GM18858 (cell line): ENCODE data around the gene WDR81.
"Not testable (repeated sequence)": the region's sequence is repeated elsewhere in the genome, so short reads cannot be mapped to it uniquely, and the experiment has no call there.

Source experiments
- ATAC-seq: cut with Tn5 transposase; IDR thresholded peaks from one replicate; pipeline ENCODE4 v1.9.1; 2021; ENCODE audit not compliant: unreplicated experiment

WDR81 gene

DNA sequence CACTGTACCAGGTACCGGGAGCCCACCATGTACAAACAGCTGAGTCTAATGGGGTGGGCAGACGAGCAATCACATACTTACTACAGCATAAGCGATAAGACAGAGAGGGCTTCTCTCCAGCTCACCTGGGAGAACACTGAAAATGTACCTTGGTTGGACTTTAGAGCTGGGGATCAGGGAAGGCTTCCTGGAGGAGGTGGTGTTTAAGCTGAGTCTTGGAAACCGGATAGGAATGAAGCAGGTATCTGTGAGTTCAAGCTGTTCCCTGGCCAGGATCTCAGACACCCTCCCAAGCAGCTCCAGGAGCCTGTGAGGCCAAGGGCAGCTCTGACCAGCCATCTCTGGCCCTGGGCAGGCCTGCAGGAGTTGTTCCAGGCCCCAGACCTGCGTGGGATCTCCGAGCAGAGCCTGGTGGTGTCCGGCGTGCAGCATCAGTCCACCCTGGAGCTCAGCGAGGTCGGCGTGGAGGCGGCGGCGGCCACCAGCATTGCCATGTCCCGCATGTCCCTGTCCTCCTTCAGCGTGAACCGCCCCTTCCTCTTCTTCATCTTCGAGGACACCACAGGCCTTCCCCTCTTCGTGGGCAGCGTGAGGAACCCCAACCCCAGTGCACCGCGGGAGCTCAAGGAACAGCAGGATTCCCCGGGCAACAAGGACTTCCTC is 29.4 kb downstream of the WDR81 start:
- no peak for ATAC-seq

DNA sequence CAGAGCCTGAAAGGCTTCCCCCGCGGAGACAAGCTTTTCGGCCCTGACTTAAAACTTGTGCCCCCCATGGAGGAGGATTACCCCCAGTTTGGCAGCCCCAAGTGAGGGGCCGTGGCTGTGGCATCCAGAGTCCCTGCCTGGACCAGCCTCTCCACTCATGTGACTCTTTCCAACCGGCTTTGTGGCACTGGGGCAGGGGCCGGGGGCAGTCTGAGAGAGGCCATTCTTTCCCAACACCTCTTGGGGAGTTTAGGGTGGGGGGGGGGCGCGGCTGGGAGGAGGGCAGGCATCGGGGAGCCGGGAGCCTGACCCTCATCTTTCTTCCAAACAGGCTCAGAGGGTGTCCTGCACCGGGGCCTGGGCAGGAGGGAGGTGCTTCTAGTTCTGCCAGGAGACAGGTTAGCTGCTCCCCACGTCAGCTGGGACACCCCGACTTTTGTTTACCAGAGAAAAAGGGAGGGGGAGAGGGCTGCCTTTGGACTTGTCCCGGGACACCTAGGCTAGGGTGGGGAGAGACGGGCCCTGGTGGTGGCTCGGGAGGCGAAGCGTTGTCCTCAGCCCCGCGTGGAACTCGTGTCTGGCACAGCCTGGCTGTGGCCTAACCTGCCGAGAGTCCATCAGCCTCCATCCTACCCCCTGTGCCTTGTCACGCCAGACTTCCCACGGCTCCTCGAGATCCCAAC is 30.1 kb downstream of the WDR81 start:
- ATAC-seq, result no peak

DNA sequence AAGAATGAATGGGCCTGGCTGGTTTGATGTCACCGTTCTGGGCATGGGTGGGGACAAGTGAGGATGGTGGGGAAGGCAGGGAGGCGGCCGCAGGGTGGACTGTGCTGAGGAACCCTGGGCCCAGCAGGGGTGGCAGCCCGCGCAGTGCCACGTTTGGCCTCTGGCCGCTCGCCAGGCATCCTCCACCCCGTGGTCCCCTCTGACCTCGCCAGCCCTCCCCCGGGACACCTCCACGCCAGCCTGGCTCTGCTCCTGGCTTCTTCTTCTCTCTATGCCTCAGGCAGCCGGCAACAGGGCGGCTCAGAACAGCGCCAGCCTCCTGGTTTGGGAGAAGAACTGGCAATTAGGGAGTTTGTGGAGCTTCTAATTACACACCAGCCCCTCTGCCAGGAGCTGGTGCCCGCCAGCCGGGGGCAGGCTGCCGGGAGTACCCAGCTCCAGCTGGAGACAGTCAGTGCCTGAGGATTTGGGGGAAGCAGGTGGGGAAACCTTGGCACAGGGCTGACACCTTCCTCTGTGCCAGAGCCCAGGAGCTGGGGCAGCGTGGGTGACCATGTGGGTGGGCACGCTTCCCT is 30.8 kb downstream of the WDR81 start:
- no peak for ATAC-seq

DNA sequence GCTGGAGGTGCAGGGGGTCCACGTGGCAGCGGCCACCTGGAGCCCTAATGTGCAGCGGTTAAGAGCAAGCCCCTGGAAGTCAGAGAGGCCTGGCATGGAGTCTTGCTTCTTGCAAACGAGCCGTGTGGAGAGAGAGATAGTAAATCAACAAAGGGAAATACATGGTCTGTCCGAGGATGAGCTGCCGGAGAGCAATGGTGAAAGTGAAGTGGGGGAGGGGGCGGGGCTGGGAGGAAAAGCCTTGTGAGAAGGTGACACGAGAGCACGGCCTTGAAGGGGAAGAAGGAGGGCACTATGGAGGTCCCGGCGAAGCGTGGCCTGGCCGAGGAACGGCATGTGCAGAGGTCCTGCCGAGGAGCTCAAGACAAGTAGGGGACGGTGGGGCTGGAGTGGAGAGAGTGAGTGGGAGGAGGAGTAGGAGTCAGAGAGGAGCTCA is 31.3 kb downstream of the WDR81 start:
- no peak for ATAC-seq

DNA sequence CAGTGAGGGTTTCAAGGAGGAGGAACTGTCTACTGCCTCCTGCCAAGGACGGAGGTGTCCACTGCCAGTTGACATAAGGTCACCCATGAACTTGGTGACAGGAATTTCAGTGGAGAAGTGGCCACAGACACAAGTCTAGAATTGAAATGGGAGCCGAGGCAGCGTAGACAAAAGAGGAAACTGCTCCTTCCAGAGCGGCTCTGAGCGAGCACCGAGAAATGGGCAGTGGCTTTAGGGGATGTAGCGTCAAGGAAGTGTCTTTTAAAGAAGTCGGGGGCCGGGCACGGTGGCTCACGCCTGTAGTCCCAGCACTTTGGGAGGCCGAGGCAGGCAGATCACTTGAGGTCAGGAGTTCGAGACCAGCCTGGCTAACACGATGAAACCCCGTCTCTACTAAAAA is 34.3 kb downstream of the WDR81 start:
- ATAC-seq, result no peak

DNA sequence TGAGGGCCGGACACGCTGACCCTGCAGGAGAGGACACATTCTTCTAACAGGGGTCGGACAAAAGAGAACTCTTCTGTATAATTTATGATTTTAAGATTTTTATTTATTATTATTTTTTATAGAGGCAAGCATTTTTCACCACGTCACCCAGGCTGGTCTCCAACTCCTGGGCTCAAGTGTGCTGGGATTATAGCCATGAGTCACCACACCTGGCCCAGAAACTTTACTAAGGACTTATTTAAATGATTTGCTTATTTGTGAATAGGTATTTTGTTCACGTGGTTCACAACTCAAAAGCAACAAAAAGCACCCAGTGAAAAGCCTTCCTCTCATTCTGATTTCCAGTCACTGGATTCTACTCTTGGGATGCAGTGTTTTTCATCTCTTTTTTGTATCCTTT is 35.0 kb downstream of the WDR81 start:
- ATAC-seq, result no peak

DNA sequence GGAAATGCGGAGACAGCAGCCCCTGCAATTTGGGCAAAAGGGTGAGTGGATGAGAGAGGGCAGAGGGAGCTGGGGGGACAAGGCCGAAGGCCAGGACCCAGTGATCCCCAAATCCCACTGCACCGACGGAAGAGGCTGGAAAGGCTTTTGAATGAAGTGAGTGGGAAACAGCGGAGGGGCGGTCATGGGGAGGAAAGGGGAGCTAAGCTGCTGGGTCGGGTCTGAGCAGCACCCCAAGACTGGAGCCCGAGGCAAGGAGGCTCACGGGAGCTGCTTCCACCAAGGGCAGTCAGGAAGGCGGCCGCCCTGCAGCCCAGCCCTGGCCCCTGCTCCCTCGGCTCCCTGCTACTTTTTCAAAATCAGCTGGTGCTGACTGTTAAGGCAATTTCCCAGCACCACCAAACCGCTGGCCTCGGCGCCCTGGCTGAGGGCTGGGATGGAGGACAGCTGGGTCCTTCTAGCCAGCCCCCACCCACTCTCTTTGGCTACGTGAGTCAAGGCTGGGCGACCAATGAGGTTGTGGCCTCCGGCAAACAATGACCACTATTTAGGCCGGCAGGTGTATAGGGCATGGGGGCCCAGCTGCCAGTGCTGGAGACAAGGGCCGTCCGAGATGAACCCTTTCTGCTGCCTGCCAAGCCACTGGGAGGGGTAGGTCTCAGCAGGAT is 37.9 kb downstream of the WDR81 start:
- no peak for ATAC-seq

DNA sequence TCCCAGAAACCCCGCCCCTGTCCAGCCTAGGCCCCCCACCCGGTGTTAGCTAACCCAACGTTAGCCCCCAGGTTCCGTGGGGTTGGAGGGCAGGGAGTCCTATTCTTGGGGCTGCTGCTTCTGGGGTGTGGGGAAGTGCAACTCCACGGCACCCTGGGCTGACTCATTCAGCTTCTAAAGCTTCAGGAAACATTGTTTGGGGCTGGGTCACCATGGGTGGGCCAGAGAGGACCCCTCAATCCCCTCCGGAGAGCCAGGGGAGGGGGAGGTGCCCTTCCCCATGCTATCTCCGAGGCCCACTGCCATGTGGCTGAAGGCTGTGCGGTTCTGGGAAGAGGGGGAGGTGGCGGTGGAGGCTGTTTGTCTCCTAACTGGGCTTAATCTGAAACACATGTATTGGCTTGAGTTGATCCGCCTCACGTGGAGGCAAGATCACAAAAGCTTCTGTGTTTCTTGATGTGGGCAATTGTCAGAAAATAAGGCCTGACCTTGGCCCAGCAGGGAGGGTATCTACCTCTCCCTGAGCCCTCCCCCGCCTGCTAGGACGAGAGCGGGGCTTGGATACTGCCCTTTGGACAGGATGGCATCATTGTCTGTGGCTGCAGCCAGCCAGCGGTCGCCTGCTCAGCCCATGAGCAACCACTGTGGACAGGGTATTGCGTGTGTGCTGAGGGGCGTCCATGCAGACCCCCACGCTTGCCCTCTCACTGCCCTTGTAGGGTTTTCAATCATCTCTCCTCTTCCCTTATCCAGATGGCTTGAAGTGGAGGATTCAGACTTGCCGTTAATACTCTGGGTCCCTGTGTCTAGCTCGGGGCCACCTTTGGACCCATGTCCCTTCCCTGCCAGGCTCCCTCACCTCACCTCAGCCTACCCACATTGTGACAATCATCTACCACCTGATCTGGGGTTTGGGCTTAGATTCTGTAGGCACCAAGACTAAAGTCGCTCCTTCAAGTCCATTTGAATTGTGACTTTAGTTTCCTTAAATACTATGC is 38.7 kb downstream of the WDR81 start:
- ATAC-seq, result no peak

DNA sequence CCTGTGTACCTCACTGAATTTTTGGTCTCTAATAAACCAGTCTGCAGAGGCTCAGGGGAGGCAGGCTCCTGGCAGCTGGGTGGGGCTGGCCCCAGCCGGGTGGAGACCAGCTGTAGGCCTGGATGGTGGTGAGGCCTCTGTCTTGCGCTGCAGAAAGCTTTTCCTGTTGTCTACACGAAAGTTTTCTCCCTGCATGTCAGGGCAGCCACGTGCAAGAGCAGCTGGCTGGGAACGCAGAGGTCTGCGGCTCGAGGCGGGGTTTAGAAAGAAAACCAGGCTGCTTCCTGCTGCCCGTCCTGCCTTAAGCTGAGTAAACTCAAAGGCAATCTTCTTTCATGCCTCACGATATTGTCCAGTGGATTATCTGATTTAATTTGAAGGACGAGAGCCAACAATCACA is 39.8 kb downstream of the WDR81 start:
- no peak for ATAC-seq

DNA sequence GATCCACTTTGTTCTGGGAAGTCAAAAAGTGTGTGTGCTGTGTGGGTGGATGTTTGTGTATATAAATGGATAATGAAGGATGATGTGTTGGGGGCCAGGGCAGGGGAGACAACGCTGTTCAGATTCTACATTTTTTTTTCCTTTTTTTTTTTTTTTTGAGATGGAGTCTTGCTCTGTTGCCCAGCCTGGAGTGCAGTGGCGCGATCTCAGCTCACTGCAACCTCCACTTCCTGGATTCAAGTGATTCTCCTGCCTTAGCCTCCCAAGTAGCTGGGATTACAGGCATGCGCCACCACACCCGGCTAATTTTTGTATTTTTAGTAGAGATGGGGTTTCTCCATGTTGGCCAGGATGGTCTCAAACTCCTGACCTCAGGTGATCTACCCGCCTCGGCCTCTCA is 40.2 kb downstream of the WDR81 start:
- not testable (repeated sequence) for ATAC-seq

DNA sequence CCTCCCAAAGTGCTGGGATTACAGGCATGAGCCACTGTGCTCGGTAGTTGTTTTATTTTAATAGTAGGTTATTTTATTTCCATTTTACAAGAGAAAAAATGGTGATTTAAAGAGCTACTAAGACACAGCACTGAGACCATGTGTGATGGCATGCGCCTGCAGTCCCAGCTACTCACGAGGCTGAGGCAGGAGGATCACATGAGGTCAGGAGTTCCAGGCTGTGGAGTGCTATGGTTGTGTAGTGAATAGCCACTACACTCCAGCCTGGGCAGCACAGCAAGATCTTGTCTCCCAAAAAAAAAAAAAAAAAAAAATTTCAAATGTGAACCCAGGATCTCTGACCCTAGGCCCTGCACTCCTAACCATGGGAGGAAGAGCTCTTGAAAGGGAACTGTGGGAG is 41.1 kb downstream of the WDR81 start:
- no peak for ATAC-seq

DNA sequence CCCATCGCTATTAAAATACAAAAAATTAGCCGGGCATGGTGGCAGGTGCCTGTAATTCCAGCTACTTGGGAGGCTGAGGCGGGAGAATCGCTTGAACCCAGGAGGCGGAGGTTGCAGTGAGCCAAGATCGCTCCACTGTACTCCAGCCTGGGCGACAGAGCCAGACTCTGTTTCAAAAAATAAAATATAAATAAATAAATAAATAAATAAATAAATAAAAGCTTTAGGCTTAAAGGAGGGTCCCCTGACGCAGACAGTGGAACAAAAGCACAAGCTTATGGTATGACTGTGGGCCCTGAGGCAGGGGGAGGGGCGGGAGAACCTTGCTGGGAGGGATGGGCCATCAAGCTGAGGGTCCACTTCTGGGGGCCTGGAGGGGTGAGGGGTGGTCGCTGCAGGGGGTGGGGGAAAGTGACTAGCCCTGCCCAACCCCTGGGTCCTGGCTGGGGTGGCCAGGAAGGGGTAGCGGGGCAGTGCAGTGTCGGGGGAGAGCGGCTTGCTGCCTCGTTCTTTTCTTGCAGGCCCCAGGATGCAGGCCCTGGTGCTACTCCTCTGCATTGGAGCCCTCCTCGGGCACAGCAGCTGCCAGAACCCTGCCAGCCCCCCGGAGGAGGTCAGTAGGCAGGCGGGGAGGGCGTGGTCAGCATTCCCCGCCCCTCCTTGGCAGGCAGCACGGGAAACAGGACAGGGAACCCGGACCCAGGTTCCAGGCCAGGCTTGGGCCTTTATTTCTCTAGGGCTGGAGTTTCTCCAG is 42.1 kb downstream of the WDR81 start:
- ATAC-seq, result no peak

DNA sequence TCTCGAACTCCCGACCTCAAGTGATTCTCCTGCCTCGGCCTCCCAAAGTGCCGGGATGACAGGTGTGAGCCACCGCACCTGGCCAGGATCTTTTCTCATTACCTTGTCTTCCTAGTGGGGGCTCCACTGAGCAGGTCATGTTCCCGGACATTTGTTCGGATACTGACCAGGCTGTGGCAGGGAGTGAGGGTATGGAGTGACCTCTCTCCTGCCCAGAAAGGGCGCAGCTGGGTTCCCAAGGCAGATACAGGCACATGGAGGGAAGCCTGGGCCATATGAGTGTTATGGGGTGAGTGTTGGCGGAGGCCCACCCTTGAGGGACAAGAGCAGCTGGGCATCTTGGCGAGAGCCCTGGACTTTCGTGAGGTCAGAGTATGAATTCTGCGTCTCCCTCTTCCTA is 42.9 kb downstream of the WDR81 start:
- ATAC-seq, result no peak

DNA sequence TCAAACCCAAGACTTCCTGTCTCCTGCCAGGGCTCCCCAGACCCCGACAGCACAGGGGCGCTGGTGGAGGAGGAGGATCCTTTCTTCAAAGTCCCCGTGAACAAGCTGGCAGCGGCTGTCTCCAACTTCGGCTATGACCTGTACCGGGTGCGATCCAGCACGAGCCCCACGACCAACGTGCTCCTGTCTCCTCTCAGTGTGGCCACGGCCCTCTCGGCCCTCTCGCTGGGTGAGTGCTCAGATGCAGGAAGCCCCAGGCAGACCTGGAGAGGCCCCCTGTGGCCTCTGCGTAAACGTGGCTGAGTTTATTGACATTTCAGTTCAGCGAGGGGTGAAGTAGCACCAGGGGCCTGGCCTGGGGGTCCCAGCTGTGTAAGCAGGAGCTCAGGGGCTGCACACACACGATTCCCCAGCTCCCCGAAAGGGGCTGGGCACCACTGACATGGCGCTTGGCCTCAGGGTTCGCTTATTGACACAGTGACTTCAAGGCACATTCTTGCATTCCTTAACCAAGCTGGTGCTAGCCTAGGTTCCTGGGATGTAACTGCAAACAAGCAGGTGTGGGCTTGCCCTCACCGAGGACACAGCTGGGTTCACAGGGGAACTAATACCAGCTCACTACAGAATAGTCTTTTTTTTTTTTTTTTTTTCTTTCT is 45.4 kb downstream of the WDR81 start:
- no peak for ATAC-seq

DNA sequence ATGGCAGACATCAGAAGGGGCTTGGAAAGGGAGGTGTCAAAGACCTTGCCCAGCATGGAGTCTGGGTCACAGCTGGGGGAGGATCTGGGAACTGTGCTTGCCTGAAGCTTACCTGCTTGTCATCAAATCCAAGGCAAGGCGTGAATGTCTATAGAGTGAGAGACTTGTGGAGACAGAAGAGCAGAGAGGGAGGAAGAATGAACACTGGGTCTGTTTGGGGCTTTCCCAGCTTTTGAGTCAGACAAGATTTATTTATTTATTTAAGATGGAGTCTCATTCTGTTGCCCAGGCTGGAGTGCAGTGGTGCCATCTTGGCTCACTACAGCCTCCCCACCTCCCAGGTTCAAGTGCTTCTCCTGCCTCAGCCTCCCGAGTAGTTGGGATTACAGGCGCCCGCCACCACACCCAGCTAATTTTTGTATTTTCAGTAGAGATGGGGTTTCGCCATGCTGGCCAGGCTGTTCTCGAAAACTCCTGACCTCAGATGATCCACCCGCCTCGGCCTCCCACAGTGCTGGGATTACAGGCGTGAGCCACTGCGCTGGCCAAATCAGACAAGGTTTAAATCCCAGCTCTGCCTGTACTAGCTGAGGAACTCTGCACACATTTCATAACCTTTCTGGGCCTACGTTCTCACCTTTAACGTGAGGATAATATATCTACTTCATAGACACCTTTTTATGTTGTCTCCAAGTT is 48.6 kb downstream of the WDR81 start:
- ATAC-seq, result not testable (repeated sequence)

DNA sequence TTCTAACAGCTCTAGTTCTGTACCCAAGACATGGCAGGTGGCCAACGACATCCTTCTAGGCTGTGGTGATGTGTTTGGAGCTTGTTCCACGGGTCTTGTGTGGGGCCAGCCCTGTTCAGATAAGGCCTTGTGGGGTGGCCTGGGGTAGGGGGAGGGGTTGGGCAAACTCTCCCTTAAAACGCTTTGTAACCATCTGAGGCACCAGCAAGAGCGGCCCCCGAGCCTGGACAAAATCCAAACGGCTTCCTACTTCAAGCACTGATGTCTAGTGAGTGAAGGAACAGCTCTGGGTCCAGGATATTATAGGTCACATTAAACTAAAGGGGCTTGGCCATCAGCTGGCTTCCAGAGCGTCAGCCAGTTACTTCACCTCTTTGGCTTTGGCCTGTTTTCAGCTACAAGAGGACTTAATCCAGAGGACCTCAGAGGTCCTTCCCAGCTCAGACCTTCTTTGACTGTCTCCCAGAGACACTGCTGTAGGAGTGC is 49.2 kb downstream of the WDR81 start:
- ATAC-seq, result no peak

DNA sequence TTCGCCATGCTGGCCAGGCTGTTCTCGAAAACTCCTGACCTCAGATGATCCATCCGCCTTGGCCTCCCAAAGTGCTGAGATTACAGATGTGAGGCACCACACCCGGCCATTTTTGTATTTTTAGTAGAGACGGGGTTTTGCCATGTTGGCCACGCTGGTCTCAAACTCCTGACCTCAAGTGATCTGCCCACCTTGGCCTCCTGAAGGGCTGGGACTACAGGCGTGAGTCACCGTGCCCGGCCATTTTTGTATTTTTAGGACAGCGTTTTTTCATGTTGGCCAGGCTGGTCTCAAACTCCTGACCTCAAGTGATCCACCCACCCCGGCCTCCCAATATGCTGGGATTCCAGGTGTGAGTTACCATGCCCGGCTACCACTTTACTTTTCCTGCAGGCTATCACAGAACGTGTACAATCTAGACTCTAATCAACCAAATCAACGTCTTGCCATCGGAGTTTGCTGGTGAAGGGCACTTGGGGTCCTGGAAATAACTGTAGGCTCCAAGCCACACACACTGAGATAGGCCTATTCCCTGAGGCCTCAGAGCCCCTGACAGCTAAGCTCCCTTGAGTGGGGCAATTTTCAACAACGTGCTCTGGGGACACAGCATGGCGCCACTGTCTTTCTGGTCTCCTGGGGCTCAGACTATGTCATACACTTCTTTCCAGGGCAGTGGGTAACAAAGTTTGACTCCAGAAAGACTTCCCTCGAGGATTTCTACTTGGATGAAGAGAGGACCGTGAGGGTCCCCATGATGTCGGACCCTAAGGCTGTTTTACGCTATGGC is 50.1 kb downstream of the WDR81 start:
- ATAC-seq, result no peak

DNA sequence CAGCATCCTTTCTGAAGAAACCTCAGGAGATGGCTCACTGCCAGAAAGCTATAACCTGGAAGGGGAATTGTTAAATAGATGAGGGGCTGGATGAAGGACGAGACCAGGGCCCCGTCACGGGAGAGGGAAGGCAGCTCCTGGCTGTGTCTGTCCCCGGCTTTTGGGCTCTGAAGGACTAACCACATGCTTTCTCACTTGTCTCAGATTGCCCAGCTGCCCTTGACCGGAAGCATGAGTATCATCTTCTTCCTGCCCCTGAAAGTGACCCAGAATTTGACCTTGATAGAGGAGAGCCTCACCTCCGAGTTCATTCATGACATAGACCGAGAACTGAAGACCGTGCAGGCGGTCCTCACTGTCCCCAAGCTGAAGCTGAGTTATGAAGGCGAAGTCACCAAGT is 51.8 kb downstream of the WDR81 start:
- ATAC-seq, result no peak
